Cardiac fibroblast (primary cell): ENCODE measurements around the gene ACVR1B.

Experiments
- DNase-seq, 2 donors: peaks; one replicate each; pipeline versions ENCODE4 v3.0.0 to v3.0.0-alpha.2; 2010; ENCODE audit warnings: low read depth in 2 of 2
- H3K4me3 ChIP-seq, 2 donors: replicated peaks in 1 of 2; 1 replicate in 1 of 2; 2 replicates in 1 of 2; pipeline ENCODE4 v1.5.1; 2011; ENCODE audit warnings: low read depth in 2 of 2, low read length in 2 of 2, mild to moderate bottlenecking in 2 of 2, moderate library complexity in 1 of 2
- TF ChIP-seq, protein P1 (sequence below): IDR thresholded peaks from one replicate; pipeline ENCODE4 v1.5.1; 2011; ENCODE audit warnings: low read depth, mild to moderate bottlenecking, low read length, inconsistent platforms

Gene ACVR1B

DNA sequence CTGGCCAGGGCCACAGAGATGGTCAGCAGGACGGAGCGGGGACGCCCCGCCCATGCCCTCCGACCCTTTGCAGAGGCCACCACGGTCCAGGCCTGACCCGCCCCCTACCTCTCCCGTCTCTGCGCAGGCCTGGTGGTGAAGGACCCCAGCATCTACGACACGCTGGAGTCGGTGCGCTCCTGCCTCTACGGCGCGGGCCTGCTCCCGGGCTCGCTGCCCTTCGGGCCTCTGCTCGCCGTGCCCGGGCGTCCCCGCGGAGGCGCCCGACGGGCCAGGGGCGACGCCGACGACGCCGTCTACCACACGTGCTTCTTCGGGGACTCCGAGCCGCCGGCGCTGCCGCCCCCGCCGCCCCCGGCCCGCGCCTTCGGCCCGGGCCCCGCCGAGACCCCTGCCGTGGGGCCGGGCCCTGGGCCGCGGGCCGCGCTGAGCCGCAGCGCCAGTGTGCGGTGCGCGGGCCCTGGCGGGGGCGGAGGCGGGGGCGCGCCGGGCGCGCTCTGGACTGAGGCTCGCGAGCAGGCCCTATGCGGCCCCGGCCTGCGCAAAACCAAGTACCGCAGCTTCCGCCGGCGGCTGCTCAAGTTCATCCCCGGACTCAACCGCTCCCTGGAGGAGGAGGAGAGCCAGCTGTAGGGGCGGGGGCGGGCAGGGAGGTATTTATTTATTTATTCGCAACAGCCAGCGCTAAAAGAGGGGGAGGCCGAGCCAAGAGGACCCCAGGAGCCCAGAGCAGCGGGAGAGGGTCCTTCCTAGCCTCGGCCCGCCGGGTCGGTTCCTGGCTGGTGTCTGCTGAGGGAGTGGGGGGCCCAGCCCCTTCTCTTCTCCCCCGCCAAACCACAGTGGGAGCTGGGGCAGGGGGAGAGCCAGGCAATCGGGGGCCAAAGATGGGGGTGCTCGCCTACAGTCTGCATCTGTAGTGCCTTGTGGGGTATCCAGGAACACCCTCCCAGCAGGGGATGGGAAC is 63.4 kb downstream of the ACVR1B start:
- TF ChIP-seq, protein P1, sequence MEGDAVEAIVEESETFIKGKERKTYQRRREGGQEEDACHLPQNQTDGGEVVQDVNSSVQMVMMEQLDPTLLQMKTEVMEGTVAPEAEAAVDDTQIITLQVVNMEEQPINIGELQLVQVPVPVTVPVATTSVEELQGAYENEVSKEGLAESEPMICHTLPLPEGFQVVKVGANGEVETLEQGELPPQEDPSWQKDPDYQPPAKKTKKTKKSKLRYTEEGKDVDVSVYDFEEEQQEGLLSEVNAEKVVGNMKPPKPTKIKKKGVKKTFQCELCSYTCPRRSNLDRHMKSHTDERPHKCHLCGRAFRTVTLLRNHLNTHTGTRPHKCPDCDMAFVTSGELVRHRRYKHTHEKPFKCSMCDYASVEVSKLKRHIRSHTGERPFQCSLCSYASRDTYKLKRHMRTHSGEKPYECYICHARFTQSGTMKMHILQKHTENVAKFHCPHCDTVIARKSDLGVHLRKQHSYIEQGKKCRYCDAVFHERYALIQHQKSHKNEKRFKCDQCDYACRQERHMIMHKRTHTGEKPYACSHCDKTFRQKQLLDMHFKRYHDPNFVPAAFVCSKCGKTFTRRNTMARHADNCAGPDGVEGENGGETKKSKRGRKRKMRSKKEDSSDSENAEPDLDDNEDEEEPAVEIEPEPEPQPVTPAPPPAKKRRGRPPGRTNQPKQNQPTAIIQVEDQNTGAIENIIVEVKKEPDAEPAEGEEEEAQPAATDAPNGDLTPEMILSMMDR: no peak
- no peak overlapping the region for H3K4me3 ChIP-seq
- DNase-seq: no peak

DNA sequence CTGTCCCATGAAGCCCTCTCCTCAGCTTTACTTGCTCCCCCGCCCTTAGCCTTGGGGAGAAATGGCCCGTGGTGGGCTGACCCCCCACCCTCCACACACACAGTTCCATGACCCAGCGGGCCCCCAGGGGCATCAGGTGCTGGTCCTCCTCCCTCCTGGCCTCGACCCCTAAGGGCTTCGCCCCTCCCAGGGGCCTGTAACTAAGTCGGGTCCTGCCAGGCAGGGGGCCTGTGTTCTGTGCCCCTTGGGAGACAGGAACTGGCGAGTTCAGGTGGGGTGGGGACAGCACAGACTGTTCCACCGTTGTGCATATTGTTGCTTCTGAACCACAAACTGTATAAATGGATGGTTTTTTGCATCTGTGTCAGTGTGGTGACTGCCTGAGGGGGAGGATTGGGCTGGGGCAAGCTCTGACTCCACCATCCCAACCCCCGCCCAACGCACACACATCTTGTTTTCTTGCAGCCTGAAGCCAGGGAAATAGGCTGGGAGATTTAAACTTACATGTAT is 64.1 kb downstream of the ACVR1B start:
- TF ChIP-seq, protein P1: no peak
- no peak overlapping the region for H3K4me3 ChIP-seq
- no peak for DNase-seq

DNA sequence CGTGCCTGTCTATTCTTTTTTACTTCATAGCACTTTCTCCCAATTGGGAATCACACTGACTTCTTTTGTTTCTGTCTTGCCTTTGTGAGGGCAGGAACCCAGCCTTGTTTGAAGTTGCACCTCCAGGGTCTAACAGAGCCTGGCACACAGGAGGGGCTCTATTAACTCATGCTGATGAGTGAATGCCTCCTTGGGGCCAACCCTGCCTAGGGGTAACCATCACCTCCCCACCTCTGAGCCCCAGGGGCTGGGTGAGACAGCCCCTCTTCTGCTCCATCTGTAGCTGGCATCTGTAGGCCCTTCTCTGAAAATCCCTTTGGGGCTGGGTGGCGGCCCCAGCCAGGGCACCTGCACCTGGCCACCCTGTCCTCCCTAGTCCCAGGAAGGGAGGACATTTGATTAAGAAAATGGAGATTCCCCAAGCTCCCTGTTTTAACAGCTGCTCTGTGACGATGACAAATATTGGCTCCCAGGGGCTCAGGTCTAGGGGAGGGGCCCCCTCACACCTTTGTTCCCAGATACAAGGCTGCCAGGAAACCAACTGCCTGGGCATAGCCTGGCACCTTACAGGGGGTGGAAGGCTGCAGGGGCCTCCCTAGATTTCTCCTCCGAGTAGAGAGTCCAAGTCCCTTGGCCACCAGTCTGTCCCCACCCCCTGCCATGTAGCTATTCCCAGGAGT is 67.1 kb downstream of the ACVR1B start:
- H3K4me3 ChIP-seq: no peak overlapping the region
- TF ChIP-seq, protein P1: no peak
- DNase-seq: no peak

DNA sequence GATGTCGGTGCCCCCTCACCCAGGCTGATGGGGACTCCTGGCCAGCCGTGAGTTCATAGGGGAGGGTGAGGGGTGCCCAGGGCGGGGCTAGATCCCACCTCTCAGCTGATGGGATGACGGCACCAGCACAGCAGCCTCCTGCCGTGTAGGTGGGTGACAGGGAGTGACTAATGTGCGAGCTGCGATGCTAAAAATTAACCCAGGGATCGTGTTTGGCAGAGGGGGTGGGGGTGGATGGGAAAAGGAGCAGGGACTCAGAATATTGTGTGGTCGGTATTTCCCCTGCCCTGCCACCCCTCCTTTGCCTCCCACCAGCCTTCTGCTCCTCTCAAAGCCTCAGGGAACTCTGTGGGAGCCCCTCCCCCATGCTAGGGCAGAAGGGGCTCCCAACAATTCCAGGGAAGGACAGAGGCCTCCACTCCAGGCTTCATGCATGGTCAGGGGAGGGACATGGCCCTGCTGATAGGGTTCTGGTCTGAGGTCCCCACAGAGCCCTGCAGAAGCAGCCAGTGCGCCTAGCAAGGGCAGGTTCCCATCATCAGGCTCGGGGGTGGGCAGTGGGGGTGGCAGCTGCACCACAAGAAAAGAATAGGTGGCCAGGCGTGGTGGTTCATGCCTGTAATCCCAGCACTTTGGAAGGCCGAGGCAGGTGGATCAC is 67.7 kb downstream of the ACVR1B start:
- H3K4me3 ChIP-seq: no peak overlapping the region
- DNase-seq: no peak
- TF ChIP-seq, protein P1: no peak

DNA sequence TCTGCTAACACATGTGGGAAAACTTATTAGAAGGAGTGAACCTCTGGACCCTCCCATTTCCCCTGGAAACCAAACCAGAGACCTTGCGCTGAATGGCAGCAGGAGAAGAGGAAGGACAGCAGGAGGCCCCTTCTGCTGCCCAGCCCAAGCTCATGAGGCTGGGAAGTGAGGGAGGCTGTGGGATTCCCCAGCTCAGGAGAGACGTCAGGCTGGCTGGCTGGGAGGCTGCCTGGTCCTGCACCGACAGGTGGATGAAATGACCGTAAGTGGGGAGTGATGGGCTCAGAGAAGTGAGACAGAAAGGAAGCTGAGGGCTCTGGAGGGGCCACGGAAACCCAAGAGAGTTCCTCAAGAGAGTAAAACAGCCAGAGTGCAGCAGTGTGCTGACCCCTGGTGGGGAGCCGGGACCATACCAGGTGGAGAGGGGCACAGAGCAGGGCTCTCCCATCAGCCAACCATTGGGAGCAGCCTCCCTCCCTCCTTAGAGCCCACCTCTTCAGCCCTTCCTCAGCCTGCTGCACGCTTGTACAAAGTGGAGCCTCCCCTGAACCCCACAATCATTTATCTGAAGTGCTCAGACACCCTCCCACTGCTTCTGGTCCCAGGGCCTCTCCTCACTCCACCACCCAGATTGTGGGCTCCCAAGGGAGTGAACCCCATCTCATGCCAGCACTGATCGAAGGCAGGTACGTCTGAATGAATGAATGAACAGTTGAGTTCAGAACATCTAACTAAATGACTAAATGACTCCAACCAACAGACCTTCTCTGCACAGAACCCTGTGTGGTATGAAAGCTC is 69.2 kb downstream of the ACVR1B start:
- DNase-seq: peak; percentile 49 to 70
- TF ChIP-seq, protein P1: peak; percentile 79
- H3K4me3 ChIP-seq: no peak overlapping the region

DNA sequence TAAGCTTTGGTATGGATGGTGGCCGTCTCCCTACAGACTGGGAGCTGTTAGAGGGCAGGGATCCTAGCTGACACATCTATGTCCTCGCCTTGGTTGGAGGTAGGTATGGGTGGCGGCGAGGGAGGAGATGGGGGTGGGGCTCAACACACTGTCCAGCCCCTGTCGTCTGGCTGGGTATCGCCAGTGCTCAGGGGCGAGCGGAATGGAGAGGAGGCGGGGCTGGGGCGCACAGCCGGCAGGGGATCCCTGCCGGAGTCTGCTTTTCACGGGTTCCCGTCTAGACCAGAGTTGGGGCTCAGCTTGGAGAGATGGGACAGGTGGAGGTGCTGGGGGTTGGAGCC is 71.3 kb downstream of the ACVR1B start:
- no peak for DNase-seq
- TF ChIP-seq, protein P1: no peak
- peak overlapping the region in 1 of 2 donors; percentile 54 for H3K4me3 ChIP-seq
